Measurements from ENCODE around the gene TMEM97.

TMEM97 gene

GRCh38 chr17:28367641-28368305 lies 48.8 kb downstream of the TMEM97 start:
- DNase-seq = no peak

DNA sequence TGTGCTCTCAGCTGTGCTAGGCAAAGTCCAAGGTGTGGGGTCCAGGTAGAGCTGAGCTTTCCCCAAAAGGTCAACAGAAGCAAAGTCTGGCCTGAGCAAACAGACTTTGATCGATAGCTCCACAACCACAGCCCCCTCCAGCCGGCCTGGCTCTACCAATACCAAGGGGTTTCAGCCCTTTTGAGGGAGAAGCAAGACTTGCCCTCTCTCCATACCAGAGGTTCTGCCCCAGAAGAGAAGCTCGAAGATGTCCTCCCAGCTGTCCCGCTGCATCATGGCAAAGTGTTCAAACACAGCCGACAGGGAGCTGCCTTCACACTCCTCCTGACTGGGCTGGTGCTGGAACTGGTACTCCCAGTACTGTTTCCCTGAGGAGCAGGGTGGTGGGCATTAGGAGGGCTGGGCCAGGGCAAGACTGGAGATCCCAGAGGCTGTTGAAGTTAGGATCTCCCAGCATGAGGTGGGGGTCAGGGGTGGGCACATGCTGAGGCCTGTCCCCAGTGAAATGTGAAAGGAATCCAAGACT lies 49.4 kb downstream of the TMEM97 start:
- DNase-seq = no peak

- DNase-seq = no peak
Measured at GRCh38 chr17:28368915-28369683, 50.1 kb downstream of the TMEM97 start.

GRCh38 chr17:28369684-28370034 lies 50.7 kb downstream of the TMEM97 start:
- DNase-seq = peak; percentile 8

GRCh38 chr17:28370035-28370743 lies 51.2 kb downstream of the TMEM97 start, which contains the start of gene VTN:
TSS of gene VTN (minus strand) at chr17:28370307. CDS start at chr17:28370203, 104 bp downstream.
- no peak for DNase-seq

GRCh38 chr17:28370744-28371103 lies 51.7 kb downstream of the TMEM97 start:
- DNase-seq = no peak

GRCh38 chr17:28371245-28372202 lies 52.5 kb downstream of the TMEM97 start, which contains the start of gene SARM1:
TSS of gene SARM1 (plus strand) at chr17:28371694. CDS start at chr17:28372033, 339 bp downstream.
- DNase-seq = peak; percentile 71

DNA sequence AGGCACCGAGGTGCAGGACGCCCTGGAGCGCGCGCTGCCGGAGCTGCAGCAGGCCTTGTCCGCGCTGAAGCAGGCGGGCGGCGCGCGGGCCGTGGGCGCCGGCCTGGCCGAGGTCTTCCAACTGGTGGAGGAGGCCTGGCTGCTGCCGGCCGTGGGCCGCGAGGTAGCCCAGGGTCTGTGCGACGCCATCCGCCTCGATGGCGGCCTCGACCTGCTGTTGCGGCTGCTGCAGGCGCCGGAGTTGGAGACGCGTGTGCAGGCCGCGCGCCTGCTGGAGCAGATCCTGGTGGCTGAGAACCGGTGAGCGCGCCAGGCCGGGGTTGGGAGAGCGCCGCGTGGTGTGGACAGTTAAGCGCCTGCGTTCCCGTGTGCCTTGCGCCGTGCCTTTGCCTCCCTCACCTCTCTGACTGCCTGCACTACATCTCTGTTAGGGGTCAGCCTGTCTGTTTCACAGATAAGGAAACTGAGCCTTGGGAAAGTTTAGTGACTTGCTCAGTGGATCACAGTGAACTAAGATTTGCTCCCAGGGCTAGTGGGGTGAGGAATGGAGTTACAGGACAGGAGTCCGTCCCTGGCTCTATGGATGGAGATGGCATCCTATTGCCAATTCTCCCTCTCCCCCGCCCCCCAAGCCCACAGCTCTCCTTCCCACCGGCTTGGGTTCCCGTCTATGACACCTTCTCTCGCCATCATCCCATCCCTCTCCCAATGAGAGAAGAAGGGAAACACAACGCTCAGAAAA lies 53.4 kb downstream of the TMEM97 start:
- DNase-seq = peak; percentile 18

- DNase-seq = no peak
Measured at GRCh38 chr17:28372945-28373274, 53.9 kb downstream of the TMEM97 start.

Measured in activated CD4-positive, alpha-beta T cell treated with anti-CD3 and anti-CD28 coated beads, Interleukin-2, amount 50 U/mL, for 1 hour (primary cell).